HG03039 (cell line): ENCODE measurements around the gene BIN1.

ENCODE experiments used
- ATAC-seq: cut with Tn5 transposase; IDR thresholded peaks from one replicate; pipeline ENCODE4 v1.9.1; 2021; ENCODE audit warnings: mild to moderate bottlenecking, moderate library complexity; ENCODE audit not compliant: unreplicated experiment

The BIN1 gene

DNA sequence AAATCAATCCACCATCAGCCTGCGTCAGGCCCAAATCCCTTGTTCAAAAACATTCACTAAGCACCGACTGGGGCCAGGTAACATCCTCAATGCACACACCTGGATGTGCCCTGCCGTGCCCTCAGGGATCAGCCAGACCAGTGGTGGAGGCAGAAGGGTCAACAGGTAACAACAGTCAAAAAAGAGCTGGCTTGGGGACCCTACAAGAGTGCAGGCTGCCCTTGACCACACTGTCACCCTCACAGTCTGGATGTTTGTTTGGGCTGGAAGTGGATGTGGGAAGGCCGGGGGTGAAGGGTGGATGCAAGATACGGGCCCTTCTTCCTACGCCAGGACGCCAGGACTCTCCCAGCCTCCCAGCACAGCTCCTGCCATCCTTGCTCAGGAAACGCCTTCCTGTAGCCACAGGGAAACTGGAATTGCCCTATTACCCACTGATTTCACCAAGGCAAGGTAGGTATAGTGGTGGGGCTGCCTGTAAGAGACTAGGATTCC lies 2.7 kb downstream of the BIN1 start:
- no peak for ATAC-seq

DNA sequence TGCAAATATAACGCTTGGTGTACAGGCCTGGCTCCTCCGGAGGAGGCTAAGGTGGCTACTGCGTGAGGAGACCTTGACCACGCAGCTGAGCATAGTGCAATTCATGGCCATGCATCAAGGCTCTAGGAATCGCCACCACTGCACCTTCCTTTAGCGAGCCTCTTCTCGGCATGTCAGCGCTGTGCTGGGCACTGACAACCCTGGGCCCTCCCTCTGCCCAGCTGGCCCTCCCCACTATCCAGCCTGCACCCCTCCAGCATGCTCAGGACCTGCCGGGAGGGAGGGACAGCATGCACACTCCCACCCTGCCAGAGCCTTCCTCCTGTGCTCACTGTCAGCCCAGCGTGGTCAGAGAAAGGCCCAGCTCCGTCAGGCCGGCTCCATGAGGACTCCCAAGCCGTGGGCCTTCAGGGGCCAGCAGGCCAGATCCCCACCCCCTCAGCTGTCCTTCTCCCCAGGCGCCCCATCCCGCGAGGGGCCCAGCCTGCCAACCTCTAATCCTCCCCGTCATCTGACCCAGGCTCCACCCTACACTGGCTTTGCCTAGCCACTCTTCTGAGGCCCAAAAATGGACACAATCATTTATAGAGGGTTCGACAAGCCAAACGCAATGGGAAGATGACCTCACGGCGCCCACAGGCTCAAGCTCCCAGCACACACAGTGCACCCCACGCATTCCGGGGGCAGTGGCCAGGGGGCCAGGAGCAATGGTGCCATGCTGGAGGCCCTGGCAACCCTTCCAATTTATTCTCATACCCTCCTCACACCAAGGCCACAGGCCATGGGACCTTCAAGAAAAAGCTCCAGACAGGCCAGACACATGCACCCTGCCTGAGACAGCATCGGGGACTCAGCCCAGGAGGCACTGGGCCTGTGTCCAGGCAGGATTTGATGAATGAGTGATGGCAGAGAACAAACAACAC lies 3.5 kb downstream of the BIN1 start:
- ATAC-seq, result no peak

DNA sequence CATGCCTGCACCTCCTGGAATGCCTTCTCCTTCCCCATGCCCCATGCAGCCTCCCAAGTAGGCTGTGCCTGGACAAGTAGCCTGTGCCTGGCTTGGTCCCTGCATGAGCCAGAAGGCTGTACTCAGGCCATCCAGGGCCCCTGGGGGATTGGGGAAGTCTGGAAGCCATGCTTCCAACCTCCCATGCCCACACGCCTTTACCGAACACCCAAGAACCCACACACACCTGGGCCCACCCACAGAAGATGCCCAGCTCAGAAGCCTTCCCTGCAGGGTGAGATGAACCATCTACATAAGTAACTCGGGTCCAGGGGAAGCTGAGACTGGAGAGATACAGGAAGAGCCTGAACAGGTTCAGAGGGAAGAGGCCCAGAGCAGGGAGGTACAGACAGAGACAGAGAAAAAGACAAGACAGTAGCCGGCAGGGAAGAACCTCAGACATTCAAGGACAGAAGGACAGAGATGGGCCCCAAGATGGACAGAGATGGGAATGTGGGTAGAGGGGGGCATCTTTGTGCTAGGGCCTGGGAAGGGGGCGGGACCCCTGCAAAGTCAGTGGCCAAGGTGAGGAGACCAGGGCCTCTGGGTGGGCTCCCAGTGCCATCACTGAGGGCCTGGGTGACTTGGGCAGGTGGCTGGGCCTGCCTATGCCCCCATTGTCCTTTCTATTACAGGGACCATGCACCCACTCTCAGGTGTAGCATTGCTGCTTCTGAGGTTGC lies 4.3 kb downstream of the BIN1 start:
- no peak for ATAC-seq

DNA sequence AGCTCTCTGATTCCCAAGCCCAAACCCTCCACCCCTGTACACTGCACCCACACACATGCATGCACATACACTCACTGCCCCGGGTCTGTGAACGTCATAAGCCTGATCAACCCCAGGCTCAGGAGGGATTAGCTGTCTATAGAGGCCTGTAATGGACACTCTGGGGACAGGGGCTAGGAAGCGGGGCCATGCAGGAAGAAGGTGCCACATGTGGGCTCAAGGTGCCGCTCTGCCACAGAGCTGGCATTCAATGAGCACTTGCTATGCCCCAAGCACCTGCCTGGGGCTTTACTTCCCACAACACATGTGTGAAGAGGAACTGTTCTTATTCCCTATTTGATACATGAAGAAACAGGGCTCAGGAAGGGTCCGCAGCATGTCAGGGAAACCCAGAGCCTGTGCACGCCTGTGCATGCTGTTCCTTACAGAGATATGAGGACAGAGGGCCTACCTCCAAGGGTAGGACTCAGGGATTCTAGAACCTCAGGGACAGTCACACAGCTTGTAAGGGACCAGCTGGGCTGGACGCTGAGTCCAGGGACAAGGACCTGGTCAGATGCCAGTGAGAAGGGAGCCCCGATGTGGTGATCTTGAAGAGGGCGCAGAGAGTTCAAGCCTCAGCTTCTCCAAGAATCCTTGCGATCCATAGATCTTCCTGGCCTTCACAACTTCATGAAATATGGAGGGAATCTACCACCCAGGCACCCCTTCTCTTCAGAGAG lies 5.0 kb downstream of the BIN1 start:
- ATAC-seq, result no peak

DNA sequence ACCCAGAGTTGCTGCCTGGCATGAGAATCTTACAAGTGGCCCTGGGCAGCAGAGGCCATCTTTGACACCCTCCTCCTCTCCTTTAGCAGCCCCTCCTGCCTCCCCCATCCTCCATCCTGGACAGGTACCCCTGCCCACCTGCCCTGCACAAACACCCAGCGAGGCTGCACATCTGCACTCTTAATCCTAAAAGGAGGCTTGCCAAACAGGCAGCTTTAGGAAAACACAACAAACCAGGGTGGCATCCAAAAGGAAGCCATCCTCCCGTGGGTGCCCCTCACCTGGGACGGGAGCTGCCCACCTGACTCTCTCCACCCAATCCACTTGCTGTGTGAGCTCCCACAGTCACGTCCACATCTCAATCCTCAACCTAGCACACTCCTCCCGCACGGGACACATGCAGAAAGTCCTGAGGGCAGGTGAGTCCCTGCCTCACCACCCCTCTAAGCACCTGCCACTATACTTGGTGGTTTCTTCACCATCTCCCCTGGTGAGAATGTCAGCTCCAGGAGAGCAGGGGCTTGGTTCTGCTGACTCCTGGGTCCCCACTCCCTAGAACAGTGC lies 5.8 kb downstream of the BIN1 start:
- no peak for ATAC-seq

DNA sequence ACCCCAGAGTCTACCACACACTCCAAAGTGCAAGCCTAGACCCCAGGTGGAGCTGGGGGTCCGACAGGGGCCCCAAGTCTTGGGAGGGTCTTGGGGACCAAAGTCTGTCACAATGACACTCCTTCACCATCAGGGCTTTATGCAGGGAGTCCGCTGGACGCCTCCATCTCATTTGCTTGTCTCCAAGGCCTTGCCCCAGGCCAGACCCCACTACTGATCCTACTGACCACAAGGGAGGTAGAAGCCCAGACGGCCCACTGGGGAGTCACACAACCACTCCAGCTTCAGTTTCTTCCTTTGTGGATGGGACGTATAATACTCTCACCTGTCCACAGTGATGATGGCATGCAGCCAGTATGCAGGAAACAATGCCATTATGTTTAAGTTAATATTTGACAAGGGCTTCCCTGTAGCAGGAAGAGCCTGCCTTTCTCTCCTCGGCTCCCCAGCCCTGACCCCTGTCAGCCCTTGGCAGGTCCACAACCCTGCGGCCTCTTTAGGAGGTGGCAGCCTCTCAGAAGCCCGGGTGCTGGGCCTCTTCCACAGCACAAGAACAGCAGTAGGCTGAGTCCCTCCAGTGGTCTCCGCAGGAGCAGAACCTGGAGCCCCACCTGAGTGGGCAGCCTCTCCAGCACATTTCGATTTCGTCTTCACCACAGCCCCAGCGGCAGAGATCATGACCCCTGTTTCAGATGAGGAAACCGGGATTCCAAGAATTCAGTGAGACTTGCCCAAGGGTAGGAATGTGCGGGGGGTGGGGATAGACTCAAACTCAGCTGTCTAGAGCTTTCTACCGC lies 6.5 kb downstream of the BIN1 start:
- ATAC-seq, result no peak

DNA sequence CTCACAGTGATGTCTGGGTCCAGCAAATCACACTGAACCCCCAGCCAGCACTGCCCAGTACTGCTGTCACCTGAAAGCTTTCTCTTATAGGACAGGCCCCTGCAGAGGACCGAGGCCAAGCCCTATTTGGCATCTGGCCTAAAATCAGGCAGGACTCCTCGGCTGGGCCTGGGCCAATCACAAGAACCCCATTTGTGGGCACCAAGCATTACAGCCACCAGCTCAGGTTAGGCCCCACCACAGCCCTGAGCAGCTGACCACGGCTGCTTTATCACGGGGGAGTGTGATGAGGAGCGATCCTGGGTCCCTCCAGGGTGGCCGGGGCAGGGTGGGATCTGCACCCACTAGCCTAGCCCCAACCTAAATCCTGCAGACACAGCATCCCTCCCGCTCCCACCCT lies 8.2 kb downstream of the BIN1 start:
- ATAC-seq, result no peak

DNA sequence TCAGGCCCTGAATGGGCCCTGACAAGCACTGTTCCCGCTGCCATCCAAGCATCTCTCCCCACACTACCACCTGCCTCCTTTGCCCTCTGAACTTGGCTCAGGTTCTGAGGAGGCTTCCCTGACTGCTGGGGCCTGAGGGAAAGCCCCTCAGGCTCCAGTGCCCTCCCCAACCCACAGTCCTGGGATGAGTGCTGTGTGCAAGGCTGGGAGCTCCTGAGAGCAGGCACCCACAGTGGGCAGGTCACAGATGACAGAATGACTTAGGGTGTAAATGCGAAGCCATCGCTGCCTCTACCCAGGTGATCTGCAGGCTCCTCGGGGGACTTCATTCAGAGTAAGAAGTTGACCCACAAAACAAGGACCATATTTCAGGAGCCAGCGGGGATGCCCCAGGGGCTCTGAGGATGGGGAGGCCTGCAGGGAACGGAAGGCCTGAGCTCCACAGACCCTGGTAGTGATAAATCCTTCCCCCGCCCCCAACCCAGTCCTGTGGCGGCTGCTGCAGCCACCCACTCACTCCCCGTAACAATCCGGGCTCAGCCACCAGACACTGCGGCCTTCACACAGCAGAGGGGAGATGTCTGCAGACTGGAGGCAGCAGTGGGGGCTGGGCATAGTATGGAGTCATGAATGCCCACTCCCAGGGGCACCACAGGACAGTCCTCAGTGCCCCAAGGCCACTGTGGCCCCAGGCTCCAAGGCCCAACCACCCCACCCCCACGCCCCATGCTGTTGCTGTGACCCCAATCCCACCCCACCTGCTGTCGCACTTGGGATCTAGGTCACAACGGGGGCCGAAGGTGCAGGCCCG lies 8.9 kb downstream of the BIN1 start:
- ATAC-seq, result no peak

DNA sequence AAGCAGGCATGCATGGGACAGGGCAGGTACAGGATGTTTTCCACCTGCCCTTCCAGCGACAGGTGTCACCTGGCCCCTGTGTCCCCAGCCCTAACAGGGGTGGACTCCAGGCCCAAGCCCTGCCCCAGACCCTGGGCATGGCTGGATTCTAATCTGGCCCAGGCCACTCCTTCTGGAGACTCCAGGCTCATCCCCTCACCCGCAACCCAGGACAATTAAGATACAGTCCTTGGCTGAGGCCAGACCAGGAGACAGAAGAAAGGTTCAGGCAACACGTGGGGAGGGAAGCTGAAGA lies 9.5 kb downstream of the BIN1 start:
- ATAC-seq, result no peak

DNA sequence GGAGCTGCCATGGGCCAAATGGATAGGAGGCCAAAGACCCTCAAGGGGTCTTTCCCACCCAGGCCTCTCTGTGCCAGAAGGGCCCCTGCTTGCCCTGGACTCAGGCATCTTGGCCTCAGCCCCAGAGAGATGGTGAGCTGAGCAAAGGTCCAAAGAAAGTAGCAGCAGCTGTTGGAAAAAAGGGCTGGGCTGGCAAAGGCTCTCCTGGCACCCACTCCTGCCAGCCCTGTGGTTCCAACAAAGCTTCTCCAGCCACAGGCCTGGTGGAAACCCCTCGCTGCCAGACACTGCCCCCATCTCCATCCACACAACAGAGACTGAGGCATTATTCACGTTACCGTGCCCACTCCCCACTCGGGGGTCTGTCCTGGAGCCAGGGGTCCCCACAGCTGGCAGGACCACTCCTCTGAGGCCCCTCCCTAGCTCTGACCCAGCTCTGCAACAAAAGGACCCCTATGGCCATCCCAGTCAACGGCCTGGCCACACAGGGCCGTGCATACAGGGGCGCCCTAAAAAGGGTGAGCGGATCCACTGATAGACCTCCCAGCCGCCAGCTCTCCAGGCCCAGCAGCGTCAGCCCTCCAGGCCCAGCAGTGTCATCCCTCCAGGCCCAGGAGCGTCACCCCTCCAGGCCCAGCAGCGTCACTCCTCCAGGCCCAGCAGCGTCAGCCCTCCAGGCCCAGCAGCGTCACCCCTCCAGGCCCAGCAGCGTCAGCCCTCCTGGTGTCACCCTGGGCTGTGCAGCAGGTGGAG lies 10.1 kb downstream of the BIN1 start:
- no peak for ATAC-seq

DNA sequence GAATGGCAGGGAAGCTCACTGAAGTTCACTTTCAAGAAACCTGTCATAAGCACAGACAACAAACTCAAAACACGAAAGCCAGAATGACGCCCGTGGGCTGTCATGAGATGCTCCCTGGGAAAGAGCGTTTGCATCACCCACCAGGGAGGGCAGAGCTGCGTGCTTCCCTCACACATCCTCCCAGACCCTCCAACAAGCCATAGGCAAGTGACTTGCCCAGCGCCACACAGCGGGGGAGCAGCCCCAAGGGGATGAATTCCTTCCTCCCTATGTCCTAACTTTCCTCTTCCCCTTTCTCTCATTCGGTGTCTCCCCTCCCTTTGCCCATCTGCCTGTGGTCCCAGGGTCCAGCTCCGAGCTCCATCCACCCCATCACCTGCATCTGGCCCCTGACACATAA lies 10.7 kb downstream of the BIN1 start:
- ATAC-seq, result no peak

DNA sequence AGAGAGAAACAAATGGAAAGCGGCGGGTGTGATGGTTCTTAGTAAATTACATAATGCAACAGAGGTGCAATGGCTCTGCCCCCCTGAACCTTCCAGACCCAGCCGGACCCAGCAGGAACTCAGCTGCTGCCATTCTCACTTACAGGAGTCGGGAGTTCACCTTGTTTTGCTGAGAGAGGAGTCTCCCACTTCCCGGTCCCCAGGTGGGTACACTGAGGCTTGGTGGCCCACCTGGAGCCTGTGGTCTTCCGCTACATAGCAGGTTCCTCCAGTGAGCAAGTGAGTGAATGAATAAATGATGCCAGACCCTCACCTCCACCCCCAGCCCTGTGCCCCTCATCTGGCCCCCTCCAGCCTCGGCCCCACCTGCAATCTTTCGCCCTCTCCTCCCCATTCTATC lies 11.2 kb downstream of the BIN1 start:
- no peak for ATAC-seq

DNA sequence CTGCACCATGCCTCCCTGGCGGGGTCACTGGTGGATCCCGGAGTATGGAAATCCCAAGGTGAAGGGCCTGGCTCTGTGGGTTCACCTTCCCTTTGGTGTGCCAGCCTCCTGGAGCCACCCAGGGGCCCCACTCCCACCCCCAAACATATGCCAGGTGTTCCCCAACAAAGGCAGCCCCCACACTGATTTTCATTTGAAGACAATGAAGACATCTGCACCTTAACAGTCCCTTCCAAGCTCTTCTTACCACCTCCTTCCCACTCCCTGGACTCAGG lies 11.7 kb downstream of the BIN1 start:
- ATAC-seq, result no peak

DNA sequence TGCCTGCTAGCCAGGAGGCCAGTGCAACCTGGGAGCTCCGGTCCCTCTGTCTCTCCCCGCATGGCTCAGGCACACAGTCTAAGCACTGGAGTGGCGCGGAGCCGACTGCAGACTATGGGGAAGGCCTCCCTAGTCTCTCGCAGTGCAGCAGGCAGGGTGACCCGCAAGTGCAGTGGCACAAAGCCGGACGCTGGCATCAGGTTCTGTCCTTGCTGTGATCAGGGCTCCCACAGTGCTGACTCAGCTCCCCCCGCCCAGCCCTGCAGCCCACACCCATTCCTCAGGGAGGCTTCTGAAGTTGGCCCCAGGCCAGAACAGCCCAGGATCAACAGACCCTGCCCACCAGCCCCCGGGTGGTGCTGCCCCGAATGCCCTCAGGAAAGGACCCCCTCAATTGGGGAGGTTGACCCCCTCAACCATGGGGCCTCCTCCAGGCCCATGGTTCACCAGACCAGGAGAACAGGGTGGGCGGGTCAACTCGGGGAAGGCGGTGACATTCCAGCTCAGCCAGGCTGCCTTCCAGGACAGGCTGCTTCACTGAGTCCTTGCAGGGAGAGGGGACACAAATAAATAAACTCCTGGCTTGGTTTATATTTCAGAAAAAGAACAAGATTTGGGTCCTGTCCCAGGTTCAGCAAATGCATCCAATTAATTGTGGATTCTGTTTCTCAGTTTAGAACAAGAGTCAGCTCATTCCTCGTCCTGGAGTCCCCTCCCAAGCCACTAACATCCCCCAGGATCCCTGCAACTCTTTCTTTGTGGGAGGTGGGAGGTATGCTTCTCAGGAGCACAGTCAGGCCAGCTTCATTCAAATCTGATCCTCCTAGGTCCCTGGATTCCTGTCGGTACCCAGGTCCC lies 12.2 kb downstream of the BIN1 start:
- no peak for ATAC-seq

DNA sequence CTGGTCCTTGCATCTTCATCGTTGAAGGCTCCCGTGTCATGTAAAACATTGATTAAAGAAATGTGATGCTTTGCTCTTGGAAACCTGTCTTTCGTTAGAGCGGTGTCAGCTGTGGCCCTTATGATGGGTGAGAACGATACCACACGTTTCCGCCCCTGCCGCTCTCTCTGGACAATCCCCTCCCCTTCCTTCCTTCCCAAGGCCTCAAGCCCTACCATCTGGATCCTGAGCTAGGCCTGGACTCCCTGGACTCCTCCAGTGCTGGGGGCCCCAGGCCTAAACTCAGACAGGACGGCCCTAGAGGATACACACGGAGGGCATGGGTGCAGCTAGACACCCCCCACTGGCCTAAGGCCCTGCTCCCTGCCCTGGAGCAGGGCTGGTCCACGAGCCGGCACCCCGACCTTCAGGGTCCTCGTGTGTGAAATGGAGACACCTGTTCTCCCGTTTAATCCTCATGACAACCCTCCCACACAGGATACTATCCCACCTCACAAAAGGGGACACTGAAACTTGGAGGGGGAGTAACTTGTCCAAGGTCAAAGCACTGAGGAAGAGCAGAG lies 13.2 kb downstream of the BIN1 start:
- no peak for ATAC-seq

DNA sequence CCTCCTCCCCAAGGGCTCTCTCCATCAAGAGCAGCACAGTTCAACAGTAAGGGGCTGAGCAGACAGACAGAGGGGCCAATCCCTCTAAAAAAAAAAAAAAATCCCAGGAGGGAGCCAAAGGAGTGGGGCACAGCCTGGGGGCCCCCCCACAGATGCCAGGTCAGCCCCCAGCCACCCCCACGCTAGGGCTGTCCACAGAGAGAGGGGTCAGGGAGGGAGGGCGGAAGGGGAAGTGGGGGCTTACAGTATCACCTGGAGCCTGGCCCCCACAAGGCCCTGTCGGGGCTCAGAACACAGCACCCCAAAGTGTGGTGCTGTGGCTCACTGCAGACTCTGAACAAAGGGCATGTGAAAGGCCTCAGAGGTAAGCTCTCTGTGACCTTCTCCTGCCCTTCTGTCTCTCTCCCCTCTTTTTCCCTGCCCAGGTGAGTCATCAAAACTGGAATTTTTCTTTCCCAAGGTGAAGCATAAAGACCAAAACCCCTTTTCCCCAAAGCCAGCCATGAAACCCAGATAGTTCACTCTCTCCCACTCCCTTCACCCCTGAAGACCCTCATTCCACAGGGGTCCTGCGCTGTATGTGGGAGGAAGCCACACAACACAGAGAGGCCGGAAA lies 13.9 kb downstream of the BIN1 start:
- no peak for ATAC-seq

DNA sequence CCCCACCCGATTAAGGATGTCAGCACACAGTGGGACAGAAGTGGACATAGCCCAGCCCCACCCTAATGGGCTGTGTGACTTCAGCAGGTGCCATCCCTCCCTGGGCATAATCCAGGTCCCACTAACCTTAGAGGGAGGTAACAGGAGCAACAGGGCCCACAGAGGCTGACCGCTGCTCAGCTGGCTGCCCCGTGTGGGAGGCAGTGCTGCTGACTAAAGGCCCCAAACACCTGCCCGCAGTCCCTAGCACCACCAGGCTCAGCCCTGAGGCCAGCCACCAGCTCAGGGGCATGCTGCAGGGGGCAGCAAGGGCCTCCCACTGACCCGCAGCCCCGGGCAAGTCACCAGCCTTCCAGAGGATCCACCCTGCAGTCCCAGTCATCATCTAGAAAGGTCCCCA lies 14.6 kb downstream of the BIN1 start:
- no peak for ATAC-seq

DNA sequence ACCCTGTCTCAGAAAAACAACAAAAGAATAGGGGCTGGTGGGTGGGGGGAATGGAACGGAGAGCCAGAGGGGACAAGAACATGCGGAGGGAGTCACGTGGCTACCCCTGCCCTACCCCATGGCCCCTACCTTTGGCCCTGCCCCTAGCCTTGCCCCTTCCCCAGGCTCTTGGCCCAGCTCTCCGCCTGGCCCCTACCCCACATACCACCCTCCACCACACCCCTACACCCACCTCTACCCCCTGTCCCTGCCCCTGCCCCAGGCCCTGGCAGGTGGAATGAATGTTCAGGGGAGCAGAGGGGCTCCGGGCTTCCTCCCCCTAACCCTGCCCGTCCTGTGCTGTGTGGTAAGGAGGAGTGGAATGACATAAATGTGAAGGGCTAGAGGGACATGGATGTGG lies 15.1 kb downstream of the BIN1 start:
- no peak for ATAC-seq
